Liver (tissue), 3 donors: ENCODE data around the gene TNS3.

Experiments
- EGR1 ChIP-seq, 2 donors: IDR thresholded peaks; 2 replicates each; pipeline ENCODE4 v1.6.1; 2016 to 2018; ENCODE audit warnings: antibody characterized with exemption in 2 of 2, low read depth in 2 of 2
- TF ChIP-seq, protein P1 (sequence below): fragments of 150-350 bp; IDR thresholded peaks from 2 replicates; pipeline ENCODE4 v1.5.1; 2017; ENCODE audit warnings: improper control_type of control experiment, low read depth, low read length; ENCODE audit not compliant: missing input control
- TF ChIP-seq, protein P2 (sequence below): IDR thresholded peaks from 2 replicates; pipeline ENCODE4 v1.6.1; 2016; ENCODE audit warnings: antibody characterized with exemption
- donor health status: healthy.
- donor health status: healthy.

DNA sequence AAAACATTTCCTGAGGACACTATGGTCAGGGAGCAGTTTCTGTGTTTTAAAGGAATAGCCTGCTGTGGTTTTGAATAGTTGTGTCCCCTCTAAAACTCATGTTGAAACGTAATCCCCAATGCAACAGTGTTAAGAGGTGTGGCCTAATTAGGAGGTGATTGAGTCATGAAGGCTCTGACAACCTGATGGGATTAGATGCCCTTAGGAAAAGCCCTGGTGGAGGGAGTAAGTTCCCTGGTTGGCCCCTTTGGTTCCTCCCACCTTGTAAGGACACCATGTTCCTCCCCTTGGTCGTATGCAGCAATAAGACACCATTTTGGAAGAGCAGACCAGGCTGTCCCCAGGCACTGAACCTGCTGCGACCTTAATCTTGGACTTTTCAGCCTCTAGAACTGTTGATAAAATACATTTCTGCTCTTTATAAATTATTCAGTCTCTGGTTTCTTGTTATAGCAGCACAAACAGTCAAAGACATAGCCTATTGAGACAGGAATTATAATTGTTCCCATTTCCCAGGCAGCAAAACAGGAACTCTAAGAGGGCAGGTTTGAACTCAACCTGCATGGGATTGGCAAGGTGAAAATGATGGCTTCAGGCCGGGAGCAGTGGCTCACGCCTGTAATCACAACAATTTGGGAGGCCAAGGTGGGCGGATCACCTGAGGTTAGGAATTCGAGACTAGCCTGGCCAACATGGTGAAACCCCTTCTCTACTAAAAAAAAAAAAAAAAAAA lies 20.5 kb upstream of the TNS3 start:
- TF ChIP-seq, protein P1, sequence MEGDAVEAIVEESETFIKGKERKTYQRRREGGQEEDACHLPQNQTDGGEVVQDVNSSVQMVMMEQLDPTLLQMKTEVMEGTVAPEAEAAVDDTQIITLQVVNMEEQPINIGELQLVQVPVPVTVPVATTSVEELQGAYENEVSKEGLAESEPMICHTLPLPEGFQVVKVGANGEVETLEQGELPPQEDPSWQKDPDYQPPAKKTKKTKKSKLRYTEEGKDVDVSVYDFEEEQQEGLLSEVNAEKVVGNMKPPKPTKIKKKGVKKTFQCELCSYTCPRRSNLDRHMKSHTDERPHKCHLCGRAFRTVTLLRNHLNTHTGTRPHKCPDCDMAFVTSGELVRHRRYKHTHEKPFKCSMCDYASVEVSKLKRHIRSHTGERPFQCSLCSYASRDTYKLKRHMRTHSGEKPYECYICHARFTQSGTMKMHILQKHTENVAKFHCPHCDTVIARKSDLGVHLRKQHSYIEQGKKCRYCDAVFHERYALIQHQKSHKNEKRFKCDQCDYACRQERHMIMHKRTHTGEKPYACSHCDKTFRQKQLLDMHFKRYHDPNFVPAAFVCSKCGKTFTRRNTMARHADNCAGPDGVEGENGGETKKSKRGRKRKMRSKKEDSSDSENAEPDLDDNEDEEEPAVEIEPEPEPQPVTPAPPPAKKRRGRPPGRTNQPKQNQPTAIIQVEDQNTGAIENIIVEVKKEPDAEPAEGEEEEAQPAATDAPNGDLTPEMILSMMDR = no peak
- TF ChIP-seq, protein P2, sequence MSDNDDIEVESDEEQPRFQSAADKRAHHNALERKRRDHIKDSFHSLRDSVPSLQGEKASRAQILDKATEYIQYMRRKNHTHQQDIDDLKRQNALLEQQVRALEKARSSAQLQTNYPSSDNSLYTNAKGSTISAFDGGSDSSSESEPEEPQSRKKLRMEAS = no peak
- no peak for TF ChIP-seq EGR1 (IDR thresholded peaks at IDR 0.05; ENCODE audit: low read depth in 2 of 2)
